ENCODE data around the gene CHD9NB. TPM values are rescaled to one million over a fixed set of nuclear protein-coding genes. Genes with fewer than 3 reads are reported as not detected.
A peak's percentile ranks its signal among the peaks of the same experiment; 100 is the strongest.

CHD9NB gene
- total and polyA plus RNA-seq, 9 of the 15 experiments (the other 6 are each of a cell fraction or from before 2014, with no cell fraction given) = 0.06 to 0.10 (median 0.07) TPM; not detected in 6

GRCh38 chr16:53099318-53100130 is 46.8 kb upstream of the CHD9NB start (continued):
- TF ChIP-seq ZNF165 (CRISPR knock-in tag; IDR thresholded peaks at IDR 0.05; ENCODE audit: borderline replicate concordance) (no peak), E4F1 (CRISPR knock-in tag; IDR thresholded peaks at IDR 0.05; ENCODE audit: borderline replicate concordance) (no peak), MCM7 (IDR thresholded peaks at IDR 0.05) (no peak), ZNF174 (CRISPR knock-in tag; IDR thresholded peaks at IDR 0.05) (no peak), CEBPB (tag; IDR thresholded peaks at IDR 0.05) (no peak), WHSC1 (IDR thresholded peaks at IDR 0.05; ENCODE audit: low read length) (no peak), ZBED1 (IDR thresholded peaks at IDR 0.05) (no peak), ZNF311 (CRISPR knock-in tag; IDR thresholded peaks at IDR 0.05) (no peak), IRF1 (CRISPR knock-in tag; IDR thresholded peaks at IDR 0.05; ENCODE audit: borderline replicate concordance) (no peak), PCBP1 (IDR thresholded peaks at IDR 0.05; ENCODE audit: low read depth, low read length, poor library complexity, severe bottlenecking) (no peak), RBM39 (optimal IDR thresholded peaks at IDR 0.05; ENCODE audit: low read depth, low read length) (no peak), PHB2 (IDR thresholded peaks at IDR 0.05; ENCODE audit: low read depth) (0 out of 2 replicates have a peak, but pooled peaks have one; percentile 6), ZBTB34 (CRISPR knock-in tag; IDR thresholded peaks at IDR 0.05) (no peak), ZNF740 (CRISPR knock-in tag; IDR thresholded peaks at IDR 0.05) (no peak), ZNF740 (tag; IDR thresholded peaks at IDR 0.05) (peak in 1 of 2 experiments; percentile 2; a peak in 1 of 4 replicates), TEAD4 (IDR thresholded peaks at IDR 0.05; ENCODE audit: low read length) (no peak), TEAD4 (CRISPR knock-in tag; IDR thresholded peaks at IDR 0.05; ENCODE audit: borderline replicate concordance) (no peak), ATF4 (CRISPR knock-in tag; IDR thresholded peaks at IDR 0.05) (no peak), BACH1 (tag; IDR thresholded peaks at IDR 0.05) (no peak; the same call in 1 of the 2 replicates), SREBF1 (IDR thresholded peaks at IDR 0.05; ENCODE audit: borderline replicate concordance, low read depth, low read length) (peak; percentile 67; the same call in 1 of the 2 replicates), THRB (CRISPR knock-in tag; conservative IDR thresholded peaks at IDR 0.05) (no peak)

Data from K562 (cell line).